ENCODE measurements around the gene GPANK1. TPM values are rescaled to one million over a fixed set of nuclear protein-coding genes. Genes with fewer than 3 reads are reported as not detected.
A peak's percentile ranks its signal among the peaks of the same experiment; 100 is the strongest.

The GPANK1 gene
- total and polyA plus RNA-seq, 2 of the 13 experiments (the other 11 are each of a cell fraction or from before 2014, with no cell fraction given), result 15.4 to 22.8 TPM

- Histone ChIP-seq H3K4me3 (replicated peaks in 1 of 3; ENCODE audit: insufficient read depth in 1 of 3, low read depth in 2 of 3, low read length in 3 of 3) (no peak overlapping the region), H3K4me1 (ENCODE audit: insufficient read depth, low read length) (peaks cover 44% of the 10 kb centered on the region), H3K9me3 (ENCODE audit: low read length) (no peaks in the 10 kb centered on the region), H4K20me1 (ENCODE audit: insufficient read depth, low read length) (peaks cover under 1% of the 10 kb centered on the region; the same call in 1 of the 2 replicates), H2AFZ (ENCODE audit: low read length) (no peak overlapping the region), H3K79me2 (ENCODE audit: insufficient read depth, low read length) (peaks cover 13% of the 10 kb centered on the region), H3K9ac (ENCODE audit: insufficient read depth, low read depth, low read length) (no peak overlapping the region), H3K4me2 (ENCODE audit: low read depth, low read length) (no peak overlapping the region), H3K36me3 (replicated peaks in 1 of 2; ENCODE audit: control insufficient read depth in 1 of 2, insufficient read depth in 2 of 2, low read length in 2 of 2) (no peaks in the 10 kb centered on the region), H3K27me3 (ENCODE audit: control insufficient read depth in 1 of 2, insufficient read depth in 2 of 2, low read length in 2 of 2) (no peaks in the 10 kb centered on the region; a peak in 1 of 5 replicates), H3K27ac (ENCODE audit: extremely low read length, insufficient read depth, low read length) (no peak overlapping the region)
- 56% methylated on average over 2 of the region's 2 CpGs for WGBS (ENCODE audit: low lambda C conversion rate)
- in situ Hi-C loops (cut with HindIII; ENCODE audit: extremely low pct_ligation_motif_present, low pct_unique_long_range_greater_than_20kb), result no loop called here
- BruUV-seq (replicated peaks), result no TSS peak
- CTCF ChIA-PET (ENCODE audit: low intra/inter-chr PET ratio, low total read pairs), result no interaction called here
- ATAC-seq (no peak), FAIRE-seq (no peak), DNase-seq (ENCODE audit: low spot score) (no peak)
- TF ChIP-seq ETS1 (CRISPR knock-in tag; IDR thresholded peaks at IDR 0.05), result no peak
- TF ChIP-seq HNRNPK (IDR thresholded peaks at IDR 0.05; ENCODE audit: low read depth, low read length, poor library complexity, severe bottlenecking), result no peak
- intact Hi-C loops (cut with micrococcal nuclease; ENCODE audit: unreplicated experiment), result no loop called here
- POLR2A ChIA-PET, result no interaction called here
These were observed 47.8 kb downstream of the GPANK1 start for GRCh38 chr6:31617010-31617409.

GRCh38 chr6:31615748-31616147 is 49.0 kb downstream of the GPANK1 start:
- Histone ChIP-seq H4K20me1 (ENCODE audit: insufficient read depth, low read length) (no peaks in the 10 kb centered on the region), H3K9ac (ENCODE audit: insufficient read depth, low read depth, low read length) (no peak overlapping the region), H3K9me3 (ENCODE audit: low read length) (no peaks in the 10 kb centered on the region), H3K79me2 (ENCODE audit: insufficient read depth, low read length) (no peaks in the 10 kb centered on the region), H3K4me2 (ENCODE audit: low read depth, low read length) (peak overlapping the region; percentile 91), H2AFZ (ENCODE audit: low read length) (no peak overlapping the region), H3K4me3 (replicated peaks in 1 of 3; ENCODE audit: insufficient read depth in 1 of 3, low read depth in 2 of 3, low read length in 3 of 3) (no peak overlapping the region), H3K27ac (ENCODE audit: extremely low read length, insufficient read depth, low read length) (no peak overlapping the region), H3K36me3 (replicated peaks in 1 of 2; ENCODE audit: control insufficient read depth in 1 of 2, insufficient read depth in 2 of 2, low read length in 2 of 2) (no peaks in the 10 kb centered on the region), H3K27me3 (ENCODE audit: control insufficient read depth in 1 of 2, insufficient read depth in 2 of 2, low read length in 2 of 2) (no peaks in the 10 kb centered on the region), H3K4me1 (ENCODE audit: insufficient read depth, low read length) (peaks cover 39% of the 10 kb centered on the region)
- no peak for FAIRE-seq
- no TSS peak for BruUV-seq (replicated peaks)
- in situ Hi-C loops (cut with HindIII; ENCODE audit: extremely low pct_ligation_motif_present, low pct_unique_long_range_greater_than_20kb) (no loop called here), intact Hi-C loops (cut with micrococcal nuclease; ENCODE audit: unreplicated experiment) (no loop called here)
- no peak for ATAC-seq
- WGBS (ENCODE audit: low lambda C conversion rate), result 59% methylated on average over 7 of the region's 7 CpGs
- ChIA-PET CTCF (ENCODE audit: low intra/inter-chr PET ratio, low total read pairs) (interaction anchor here (1.4 kb wide), 1 partner anchor 17 kb away, joined by 3 read pairs; no protein-coding TSS in a partner anchor), POLR2A (interaction anchor here (1.2 to 2.1 kb wide), 6 partner anchors 17 to 247 kb away, joined by 3 to 10 read pairs (median 4); partner anchors contain the start of genes BAG6, C6orf47, DDX39B and NEU1)
- no peak for DNase-seq (ENCODE audit: low spot score)
- TF ChIP-seq ZNF652 (CRISPR knock-in tag; IDR thresholded peaks at IDR 0.05; ENCODE audit: borderline replicate concordance, low read depth) (no peak), MLX (CRISPR knock-in tag; IDR thresholded peaks at IDR 0.05) (no peak), ZFP91 (CRISPR knock-in tag; IDR thresholded peaks at IDR 0.05; ENCODE audit: borderline replicate concordance) (0 out of 2 replicates have a peak, but pooled peaks have one; percentile 6), ZBTB20 (CRISPR knock-in tag; IDR thresholded peaks at IDR 0.05; ENCODE audit: borderline replicate concordance, low read depth) (no peak), MAFF (IDR thresholded peaks at IDR 0.05; ENCODE audit: low read depth, low read length) (0 out of 2 replicates have a peak, but pooled peaks have one; percentile 5), ZNF660 (CRISPR knock-in tag; IDR thresholded peaks at IDR 0.05; ENCODE audit: borderline replicate concordance, low read depth) (no peak), MAFK (conservative IDR thresholded peaks at IDR 0.05 in 1 of 2, IDR thresholded peaks at IDR 0.05 in 1 of 2; ENCODE audit: low read length in 2 of 2) (peak in 1 of 2 experiments; percentile 22; a peak in 1 of 4 replicates)

Data from HepG2 (cell line).